NK-92 (cell line): Measurements from ENCODE around the gene ANXA2R.

Experiments
- DNase-seq: peaks from one replicate; lab custom pipeline; 2025; ENCODE audit not compliant: unreplicated experiment; lab: John Stamatoyannopoulos, UW

The ANXA2R gene

GRCh38 chr5:43001748-43002147, 38.4 kb downstream of the ANXA2R start:
- DNase-seq = no peak

- DNase-seq = no peak
Observed at GRCh38 chr5:43000914-43001313, 39.2 kb downstream of the ANXA2R start.

- no peak for DNase-seq
Observed at GRCh38 chr5:43000111-43000840, 39.8 kb downstream of the ANXA2R start.

- no peak for DNase-seq
Observed at GRCh38 chr5:42995360-42995751, 44.8 kb downstream of the ANXA2R start.

- DNase-seq = no peak
Observed at GRCh38 chr5:42994555-42995359, 45.4 kb downstream of the ANXA2R start.

- DNase-seq = no peak
Observed at GRCh38 chr5:42994246-42994554, 45.9 kb downstream of the ANXA2R start.

GRCh38 chr5:42993516-42994245, 46.4 kb downstream of the ANXA2R start:
- DNase-seq = no peak

- DNase-seq = peak; percentile 30
Observed at GRCh38 chr5:42992088-42992879, 47.8 kb downstream of the ANXA2R start.

- no peak for DNase-seq
Observed at GRCh38 chr5:42991404-42992087, 48.6 kb downstream of the ANXA2R start.

GRCh38 chr5:42990892-42991291, 49.2 kb downstream of the ANXA2R start:
- no peak for DNase-seq
